Tibial nerve (tissue), 4 donors: Measurements from ENCODE around the gene TMEM198. TPM values are rescaled to one million over a fixed set of nuclear protein-coding genes. Genes with fewer than 3 reads are reported as not detected.

ENCODE experiments used
- DNase-seq, 2 donors: peaks; one replicate each; pipeline ENCODE4 v3.0.0-alpha.2; 2019; ENCODE audit warnings: low spot score in 2 of 2
- H3K27ac ChIP-seq, 4 donors: fragments of 200-600 bp; sonication (generic) in 3 of 4; one replicate each; pipeline ENCODE4 v1.5.1; 2017 to 2019; ENCODE audit warnings: mild to moderate bottlenecking in 1 of 4
- H3K27me3 ChIP-seq, 2 donors: fragments of 200-600 bp; sonication (generic) in 1 of 2; one replicate each; pipeline versions ENCODE4 v1.5.1 to v1.6.0; 2017 to 2019
- H3K36me3 ChIP-seq, 3 donors: fragments of 200-600 bp; sonication (generic); one replicate each; pipeline ENCODE4 v1.5.1; 2018 to 2019
- H3K4me1 ChIP-seq, 4 donors: fragments of 200-600 bp; sonication (generic) in 3 of 4; one replicate each; pipeline ENCODE4 v1.5.1; 2017 to 2019
- H3K4me3 ChIP-seq, 4 donors: fragments of 200-600 bp; sonication (generic) in 3 of 4; one replicate each; pipeline ENCODE4 v1.5.1; 2017 to 2019; ENCODE audit warnings: mild to moderate bottlenecking in 1 of 4, moderate library complexity in 1 of 4
- H3K9me3 ChIP-seq, 4 donors: fragments of 200-600 bp; sonication (generic) in 3 of 4; one replicate each; pipeline ENCODE4 v1.5.1; 2017 to 2019
- EP300 ChIP-seq, 2 donors: sonication (generic); formaldehyde crosslinking; IDR thresholded peaks; one replicate each; pipeline ENCODE4 v1.6.1; 2017; ENCODE audit warnings: antibody characterized with exemption in 2 of 2, mild to moderate bottlenecking in 1 of 2
- POLR2A ChIP-seq, 2 donors: fragments of 450-650 bp; IDR thresholded peaks; one replicate each; pipeline ENCODE4 v1.6.1; 2017; ENCODE audit warnings: antibody characterized with exemption in 2 of 2, mild to moderate bottlenecking in 2 of 2, moderate library complexity in 2 of 2
- WGBS, 2 donors: methylation state at CpG; one replicate each; pipeline ENCODE4 v1.1.5; 2018; 5-methylcytosine and 5-hydroxymethylcytosine counted together
- total RNA-seq, 4 donors: library from RNA; depleted of rRNA; stranded (reverse); fragments of >200 nt; gene quantifications; one replicate each; pipeline ENCODE4 v1.1.0, GENCODE V29; 2016
- TF ChIP-seq, protein P1 (sequence below), 5 experiments: fragments of 200-600 bp in 3 of 5; fragments of 450-650 bp in 2 of 5; sonication (generic) in 3 of 5; IDR thresholded peaks; one replicate each; pipeline ENCODE4 v1.5.1; 2016 to 2019; ENCODE audit warnings: antibody characterized with exemption in 5 of 5, mild to moderate bottlenecking in 3 of 5, moderate library complexity in 2 of 5

The TMEM198 gene, protein sequence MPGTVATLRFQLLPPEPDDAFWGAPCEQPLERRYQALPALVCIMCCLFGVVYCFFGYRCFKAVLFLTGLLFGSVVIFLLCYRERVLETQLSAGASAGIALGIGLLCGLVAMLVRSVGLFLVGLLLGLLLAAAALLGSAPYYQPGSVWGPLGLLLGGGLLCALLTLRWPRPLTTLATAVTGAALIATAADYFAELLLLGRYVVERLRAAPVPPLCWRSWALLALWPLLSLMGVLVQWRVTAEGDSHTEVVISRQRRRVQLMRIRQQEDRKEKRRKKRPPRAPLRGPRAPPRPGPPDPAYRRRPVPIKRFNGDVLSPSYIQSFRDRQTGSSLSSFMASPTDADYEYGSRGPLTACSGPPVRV
- 1 to 10 TPM; 1.6 to 2.4 (median 1.9) TPM for total RNA-seq

DNA sequence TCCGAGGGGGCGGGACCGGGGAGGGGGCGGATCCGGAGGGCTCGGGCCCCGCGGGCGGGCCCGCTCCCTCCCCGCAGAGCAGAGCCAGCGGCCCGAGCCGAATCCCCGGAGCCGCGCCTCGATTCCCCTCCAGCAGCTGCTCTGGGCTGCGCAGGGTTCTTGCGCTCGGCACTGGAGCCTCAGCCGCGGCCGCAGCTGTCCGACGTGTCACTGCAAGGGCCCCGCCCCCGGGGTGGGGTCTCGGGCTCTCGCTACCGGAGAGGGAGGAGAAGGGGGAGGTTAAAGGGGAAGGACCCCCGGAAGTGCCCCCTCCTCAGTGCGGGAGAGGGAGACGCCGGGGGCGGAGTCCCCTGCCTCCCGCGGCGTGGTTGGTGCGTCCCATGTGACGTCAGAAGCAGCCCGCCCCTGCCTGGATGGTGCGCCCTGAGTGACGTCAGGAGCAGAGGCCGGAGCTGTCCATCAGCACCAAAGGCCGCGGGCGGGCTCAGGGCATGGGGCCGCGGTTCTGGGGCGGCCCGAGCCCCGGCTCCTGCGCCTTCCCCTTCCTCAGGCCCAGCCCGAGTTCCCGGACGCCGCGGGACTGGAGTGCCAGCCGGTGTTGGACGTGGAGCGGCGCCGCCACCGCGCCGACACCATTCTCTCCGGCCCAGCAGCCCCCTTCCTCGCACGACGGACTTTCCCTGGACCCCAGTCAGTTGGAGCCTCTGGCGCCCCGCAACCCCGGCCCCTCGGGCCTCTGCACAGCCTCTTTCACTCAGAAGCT is at the start of gene TMEM198, which contains the start of gene CHPF:
TMEM198 (plus strand) TSS at position 433 of the 763 bp plus-strand sequence. CDS start 700 bp downstream, outside the sequence.
CHPF (minus strand) TSS at position 214 of the 763 bp plus-strand sequence. CDS start 271 bp downstream, outside the sequence.
- Histone ChIP-seq H3K27me3 (no peaks in the 10 kb centered on the region), H3K9me3 (no peaks in the 10 kb centered on the region), H3K36me3 (peaks cover 0 to 29% (median 0%) of the 10 kb centered on the region in 3 donors), H3K4me1 (peaks cover 0 to 52% (median 27%) of the 10 kb centered on the region in 4 donors), H3K4me3 (peak within 1 kb of the TSS; percentile 37 to 90 (median 74)), H3K27ac (peak within 1 kb of the TSS; percentile 75 to 97 (median 88))
- TF ChIP-seq, protein P1, sequence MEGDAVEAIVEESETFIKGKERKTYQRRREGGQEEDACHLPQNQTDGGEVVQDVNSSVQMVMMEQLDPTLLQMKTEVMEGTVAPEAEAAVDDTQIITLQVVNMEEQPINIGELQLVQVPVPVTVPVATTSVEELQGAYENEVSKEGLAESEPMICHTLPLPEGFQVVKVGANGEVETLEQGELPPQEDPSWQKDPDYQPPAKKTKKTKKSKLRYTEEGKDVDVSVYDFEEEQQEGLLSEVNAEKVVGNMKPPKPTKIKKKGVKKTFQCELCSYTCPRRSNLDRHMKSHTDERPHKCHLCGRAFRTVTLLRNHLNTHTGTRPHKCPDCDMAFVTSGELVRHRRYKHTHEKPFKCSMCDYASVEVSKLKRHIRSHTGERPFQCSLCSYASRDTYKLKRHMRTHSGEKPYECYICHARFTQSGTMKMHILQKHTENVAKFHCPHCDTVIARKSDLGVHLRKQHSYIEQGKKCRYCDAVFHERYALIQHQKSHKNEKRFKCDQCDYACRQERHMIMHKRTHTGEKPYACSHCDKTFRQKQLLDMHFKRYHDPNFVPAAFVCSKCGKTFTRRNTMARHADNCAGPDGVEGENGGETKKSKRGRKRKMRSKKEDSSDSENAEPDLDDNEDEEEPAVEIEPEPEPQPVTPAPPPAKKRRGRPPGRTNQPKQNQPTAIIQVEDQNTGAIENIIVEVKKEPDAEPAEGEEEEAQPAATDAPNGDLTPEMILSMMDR (IDR thresholded peaks at IDR 0.05): peak in 1 of 5 experiments; percentile 28
- peak in 1 of 2 donors; percentile 83 for TF ChIP-seq POLR2A (IDR thresholded peaks at IDR 0.05)
- peak; percentile 92 to 97 for TF ChIP-seq EP300 (IDR thresholded peaks at IDR 0.05)
- DNase-seq: peak; percentile 96 to 97
- WGBS, 2 donors: 0 to 1% methylated on average over 26 to 65 of the region's 75 CpGs

DNA sequence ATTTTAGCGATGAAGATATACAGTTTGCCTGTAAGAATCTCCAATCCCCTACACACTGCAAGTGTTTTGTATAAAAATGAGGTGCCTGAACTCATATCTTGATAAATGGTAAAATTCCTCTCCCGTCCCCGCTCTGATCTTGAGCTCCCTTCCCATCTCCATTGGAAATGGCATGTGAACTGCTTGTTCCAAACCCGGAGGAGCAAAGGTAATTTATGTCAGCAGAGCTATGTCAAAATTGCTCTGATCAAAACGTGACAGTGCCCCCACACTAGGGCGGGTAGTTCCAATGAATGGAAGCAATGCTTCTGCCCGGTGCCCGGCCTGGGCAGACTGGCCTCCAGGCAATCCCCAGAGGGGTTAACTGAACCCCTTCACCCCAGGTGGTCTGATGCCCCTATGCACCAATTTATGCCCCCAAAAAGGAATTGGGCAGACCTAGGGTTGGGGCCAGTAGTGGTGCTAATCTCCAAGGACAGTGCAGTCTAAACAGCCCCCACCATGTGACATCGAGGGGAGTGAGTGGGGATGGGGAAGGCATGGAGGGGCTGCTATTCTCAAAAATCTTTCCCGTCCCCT is 48.8 kb upstream of the TMEM198 start:
- H3K9me3 ChIP-seq: no peaks in the 10 kb centered on the region
- no peak overlapping the region for H3K27ac ChIP-seq
- H3K27me3 ChIP-seq: peaks cover 0 to 48% of the 10 kb centered on the region in 2 donors
- H3K36me3 ChIP-seq: no peaks in the 10 kb centered on the region
- no peak for DNase-seq
- peaks cover 0 to 34% (median 17%) of the 10 kb centered on the region in 4 donors for H3K4me1 ChIP-seq
- no peak overlapping the region for H3K4me3 ChIP-seq
- WGBS, 2 donors: 29 to 35% methylated on average over 10 of the region's 10 CpGs
- no peak for TF ChIP-seq EP300 (IDR thresholded peaks at IDR 0.05)
- TF ChIP-seq, protein P1 (IDR thresholded peaks at IDR 0.05): peak in 1 of 5 experiments; percentile 58

DNA sequence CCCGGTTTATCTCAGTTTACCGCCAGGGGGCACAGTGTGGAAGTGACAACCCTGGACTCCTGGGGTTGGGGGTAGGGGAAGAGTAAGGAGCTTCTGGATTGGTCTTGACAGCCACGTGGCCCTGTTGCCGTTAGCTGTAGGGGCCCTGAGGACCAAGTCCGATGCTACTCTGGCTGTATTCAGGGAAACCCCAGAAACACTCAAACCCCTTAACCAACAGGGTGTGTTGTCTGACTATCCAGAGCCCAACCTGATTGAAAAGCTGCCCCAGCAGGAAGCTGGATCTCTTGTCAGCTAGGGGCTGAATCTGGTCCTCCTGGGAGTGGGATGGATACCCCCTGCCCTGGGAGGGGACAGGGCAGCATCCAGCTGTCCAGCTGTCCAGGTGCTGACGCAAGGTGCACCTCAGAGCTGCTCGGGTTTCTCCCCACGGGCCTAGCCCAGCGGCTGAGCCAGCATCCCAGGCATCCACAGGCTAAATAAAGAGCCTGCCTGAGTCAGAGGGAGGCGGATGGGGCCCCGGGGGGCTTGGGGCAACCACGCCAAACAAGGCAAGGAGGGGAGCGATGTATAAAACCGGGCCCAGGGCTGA is 48.2 kb upstream of the TMEM198 start:
- DNase-seq: peak in 1 of 2 donors; percentile 59
- H3K4me3 ChIP-seq: no peak overlapping the region
- H3K9me3 ChIP-seq: no peaks in the 10 kb centered on the region
- H3K27ac ChIP-seq: no peak overlapping the region
- H3K27me3 ChIP-seq: peaks cover 0 to 44% of the 10 kb centered on the region in 2 donors
- H3K36me3 ChIP-seq: no peaks in the 10 kb centered on the region
- TF ChIP-seq EP300 (IDR thresholded peaks at IDR 0.05): no peak
- TF ChIP-seq POLR2A (IDR thresholded peaks at IDR 0.05): no peak
- TF ChIP-seq, protein P1 (IDR thresholded peaks at IDR 0.05): peak in 4 of 5 experiments; percentile 25 to 66 (median 58)
- 21 to 26% methylated on average over 11 to 13 of the region's 14 CpGs for WGBS, 2 donors
- peaks cover 0 to 38% (median 17%) of the 10 kb centered on the region in 4 donors for H3K4me1 ChIP-seq

DNA sequence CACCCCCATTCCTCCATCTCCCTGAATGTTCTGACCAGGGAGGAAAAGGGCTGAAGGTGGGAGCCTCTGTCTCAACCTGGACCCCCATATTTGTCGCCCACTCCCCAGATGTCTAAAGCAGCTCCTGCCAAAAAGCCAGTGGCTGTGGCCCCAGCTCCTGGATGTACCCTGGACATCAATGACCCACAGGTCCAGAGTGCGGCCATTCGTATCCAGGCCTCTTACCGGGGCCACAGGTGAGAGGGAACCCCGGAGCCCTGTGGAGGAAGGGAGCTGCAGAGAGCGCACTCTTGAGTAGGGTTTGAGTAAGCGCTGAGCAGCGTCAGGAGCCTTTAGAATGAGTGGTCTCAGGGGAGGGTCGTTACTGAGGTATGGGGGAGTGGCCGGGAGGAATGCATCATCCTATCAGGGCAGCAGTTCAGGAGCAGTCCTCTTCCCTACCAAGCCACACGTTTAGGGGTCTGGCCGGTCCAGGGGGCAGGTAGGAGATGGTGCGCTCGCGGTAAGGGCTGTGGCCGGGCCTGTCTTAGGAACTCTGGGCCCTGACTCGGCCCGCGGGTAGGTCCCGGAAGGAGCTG is 47.5 kb upstream of the TMEM198 start:
- H3K4me3 ChIP-seq: no peak overlapping the region
- no peaks in the 10 kb centered on the region for H3K36me3 ChIP-seq
- no peaks in the 10 kb centered on the region for H3K9me3 ChIP-seq
- no peak for DNase-seq
- TF ChIP-seq, protein P1 (IDR thresholded peaks at IDR 0.05): no peak
- no peak for TF ChIP-seq EP300 (IDR thresholded peaks at IDR 0.05)
- no peak for TF ChIP-seq POLR2A (IDR thresholded peaks at IDR 0.05)
- peaks cover 0 to 44% of the 10 kb centered on the region in 2 donors for H3K27me3 ChIP-seq
- WGBS, 2 donors: 24 to 45% methylated on average over 7 to 17 of the region's 20 CpGs
- no peak overlapping the region for H3K27ac ChIP-seq
- peaks cover 0 to 38% (median 17%) of the 10 kb centered on the region in 4 donors for H3K4me1 ChIP-seq
